A549 (cell line): ENCODE measurements around the gene NPTXR.

Experiments
- CHD4 ChIP-seq: fragments of 200-600 bp; sonication (generic); IDR thresholded peaks from 2 replicates; pipeline ENCODE4 v1.6.1; 2016; ENCODE audit warnings: antibody characterized with exemption, mild to moderate bottlenecking, borderline replicate concordance
- CTCF ChIP-seq: fragments of >200 bp; sonication (Bioruptor Twin); formaldehyde crosslinking; IDR thresholded peaks from 3 replicates; pipeline ENCODE4 v1.5.1; 2016
- EP300 ChIP-seq, 2 experiments: fragments of >200 bp; sonication (Bioruptor Twin); formaldehyde crosslinking; IDR thresholded peaks; 2 replicates in 1 of 2; 3 replicates in 1 of 2; pipeline ENCODE4 v1.6.1; 2016 to 2017
- RAD21 ChIP-seq, 2 experiments: fragments of >200 bp in 1 of 2; sonication (Bioruptor Twin) in 1 of 2; formaldehyde crosslinking in 1 of 2; IDR thresholded peaks in 1 of 2; conservative IDR thresholded peaks in 1 of 2; 2 replicates in 1 of 2; 3 replicates in 1 of 2; pipeline ENCODE4 v1.6.1; 2012 to 2018; ENCODE audit warnings: inconsistent platforms in 1 of 2
- TFCP2L1 ChIP-seq: fragments of 250-450 bp; sonication (Bioruptor Pico); IDR thresholded peaks from 2 replicates; pipeline ENCODE4 v1.5.0; 2021; ENCODE audit warnings: mild to moderate bottlenecking

GRCh38 chr22:38781033-38781432 lies 62.8 kb downstream of the NPTXR start:
- no peak for TF ChIP-seq RAD21 (conservative IDR thresholded peaks at IDR 0.05 in 1 of 2, IDR thresholded peaks at IDR 0.05 in 1 of 2)
- no peak for TF ChIP-seq CHD4
- TF ChIP-seq CTCF, result no peak
- no peak for TF ChIP-seq EP300 (IDR thresholded peaks at IDR 0.05)
- no peak for TF ChIP-seq TFCP2L1 (CRISPR knock-in tag)
